Fibroblast of skin of scalp (primary cell): ENCODE data around the gene KRT79.
"Not testable (repeated sequence)": the region's sequence is repeated elsewhere in the genome, so short reads cannot be mapped to it uniquely, and the experiment has no call there.

Source experiments
- DNase-seq: peaks from one replicate; pipeline ENCODE4 v3.0.0-alpha.2; 2013

Gene KRT79

DNA sequence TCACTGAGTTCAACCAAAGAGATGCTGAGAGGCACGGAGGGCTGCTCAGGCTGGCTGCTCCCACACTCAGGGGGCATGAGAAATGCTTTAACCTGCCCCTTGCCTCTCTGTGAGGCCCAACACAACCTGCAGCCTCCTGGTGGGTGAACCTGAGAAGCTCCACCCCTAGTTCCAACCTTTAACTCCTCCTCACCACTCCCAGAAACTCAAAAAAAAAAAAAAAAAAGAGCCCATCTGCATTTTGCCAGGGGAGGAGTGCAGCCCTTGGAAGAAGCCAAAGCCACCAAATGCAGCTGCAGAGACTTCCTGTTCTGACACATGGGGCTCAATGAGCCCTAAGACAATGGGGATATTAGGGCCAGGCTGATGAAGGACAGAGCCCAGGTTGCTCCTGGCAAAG is 29.1 kb downstream of the KRT79 start:
- DNase-seq, result no peak

GRCh38 chr12:52802442-52802841 is 31.7 kb downstream of the KRT79 start:
- no peak for DNase-seq

GRCh38 chr12:52801773-52802172 is 32.3 kb downstream of the KRT79 start:
- no peak for DNase-seq

DNA sequence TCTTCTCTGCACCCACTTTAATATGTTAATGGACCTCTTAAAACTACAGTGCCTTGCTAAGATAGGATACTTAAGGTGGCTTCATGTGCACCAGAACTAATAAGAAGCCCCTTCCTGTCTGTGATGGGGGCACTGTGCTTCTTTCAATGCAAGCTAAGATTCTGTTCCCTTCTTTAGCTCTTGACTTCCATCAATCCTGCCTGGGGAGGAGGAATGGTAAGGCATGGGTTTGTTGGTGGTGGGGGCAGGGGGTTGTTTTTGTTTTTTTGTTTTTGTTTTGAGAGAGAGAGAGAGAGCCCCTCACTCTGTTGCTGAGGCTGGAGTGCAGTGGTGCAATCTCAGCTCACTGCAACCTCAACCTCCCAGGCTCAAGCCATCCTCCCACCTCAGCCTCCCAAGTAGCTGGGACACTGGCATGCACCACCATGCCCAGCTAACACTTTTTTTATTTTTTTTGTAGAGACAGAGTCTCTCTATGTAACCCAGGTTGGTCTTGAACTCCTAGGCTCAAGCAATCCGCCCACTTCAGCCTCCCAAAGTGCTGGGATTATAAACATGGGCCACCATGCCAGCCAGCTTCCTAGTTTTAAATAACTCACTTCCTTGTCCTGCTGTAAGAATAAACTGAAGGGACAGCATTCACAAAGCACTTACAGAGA is 33.7 kb downstream of the KRT79 start:
- no peak for DNase-seq

GRCh38 chr12:52799505-52800211 is 34.5 kb downstream of the KRT79 start:
- DNase-seq, result no peak

DNA sequence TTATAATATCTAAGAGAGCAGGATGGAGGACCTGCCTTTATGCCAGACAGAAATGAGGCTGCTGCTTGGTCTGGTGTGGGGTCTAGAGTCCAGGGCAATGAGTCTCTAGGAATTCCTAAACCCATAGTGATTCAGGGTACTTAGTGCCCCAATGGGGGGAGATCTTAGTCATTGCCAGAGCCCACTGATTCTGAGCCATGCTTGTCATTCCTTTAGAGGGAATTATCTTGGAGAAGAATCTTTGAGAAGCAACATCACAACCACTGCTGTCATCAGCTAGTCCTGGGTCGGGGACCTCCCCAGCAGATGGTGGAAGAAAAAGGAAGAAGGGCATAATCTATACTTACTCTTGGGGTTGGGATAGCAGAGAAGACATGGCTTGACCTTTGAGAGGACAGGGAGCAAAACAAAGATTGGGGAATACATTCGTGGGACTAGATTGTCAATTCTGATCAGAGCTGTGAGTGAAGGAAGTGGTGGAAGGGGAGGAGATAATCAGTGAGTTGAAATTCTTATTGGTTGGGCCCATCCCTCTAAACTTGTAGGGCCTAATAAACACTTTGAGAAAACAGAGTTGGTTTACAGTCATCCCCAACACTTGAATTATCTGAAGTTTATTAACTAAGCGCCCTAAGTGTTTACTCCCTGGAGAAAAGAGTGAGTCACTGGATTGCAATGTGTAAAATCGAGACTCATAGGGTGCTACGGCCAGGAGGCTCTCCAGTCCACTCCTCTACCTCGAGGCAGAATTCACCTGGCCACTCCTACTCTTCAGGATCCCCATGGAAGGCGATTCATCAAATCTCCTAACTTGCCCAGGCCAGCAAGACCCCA is 35.2 kb downstream of the KRT79 start:
- DNase-seq, result peak; percentile 85

DNA sequence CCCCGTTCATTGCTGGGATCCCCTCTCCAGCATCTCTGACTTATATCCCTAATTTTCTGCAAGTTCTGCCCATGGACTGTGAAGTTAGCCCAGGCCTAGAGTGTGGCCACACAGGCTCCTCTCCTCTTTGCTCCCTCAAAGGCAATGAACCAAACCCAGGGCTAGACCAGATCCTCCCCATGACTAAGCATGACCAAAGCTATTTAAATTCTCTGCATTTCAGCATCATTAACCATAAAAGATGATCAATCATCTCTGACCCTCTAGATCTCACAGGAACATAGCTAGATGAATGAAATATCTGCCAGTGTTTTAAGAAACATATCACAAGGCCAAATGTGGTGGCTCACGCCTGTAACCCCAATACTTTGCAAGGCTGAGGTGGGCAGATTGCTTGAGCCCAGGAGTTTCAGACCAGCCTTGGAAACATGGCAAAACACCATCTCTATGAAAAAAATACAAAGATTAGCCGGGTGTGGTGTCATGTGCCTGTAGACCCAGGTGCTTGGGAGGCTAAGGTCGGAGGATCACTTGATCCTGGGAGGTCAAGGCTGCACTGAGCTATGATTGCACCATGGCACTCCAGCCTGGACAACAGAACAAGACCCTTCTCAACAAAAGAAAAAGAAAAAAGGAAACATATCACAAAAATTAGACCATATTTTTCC is 36.0 kb downstream of the KRT79 start:
- peak; percentile 76 for DNase-seq

DNA sequence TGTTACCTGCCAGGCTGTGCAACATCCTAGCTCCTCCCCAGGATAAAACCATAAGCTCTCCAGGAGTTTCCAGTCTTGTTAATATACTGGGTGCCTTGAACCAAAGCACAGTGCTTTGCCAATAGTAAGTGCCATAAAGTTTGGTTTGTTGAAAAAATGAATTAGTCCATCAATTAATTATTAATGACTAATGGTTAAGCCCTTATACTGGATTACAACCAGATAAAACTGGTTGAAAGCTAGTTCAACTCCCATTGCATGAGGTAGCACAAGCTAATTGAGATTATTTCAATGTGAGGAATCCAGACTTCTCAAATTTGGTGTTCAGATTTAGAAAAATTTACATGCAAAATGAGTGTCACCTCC is 36.6 kb downstream of the KRT79 start:
- DNase-seq, result no peak

GRCh38 chr12:52796839-52797528 is 37.1 kb downstream of the KRT79 start:
- DNase-seq, result no peak

DNA sequence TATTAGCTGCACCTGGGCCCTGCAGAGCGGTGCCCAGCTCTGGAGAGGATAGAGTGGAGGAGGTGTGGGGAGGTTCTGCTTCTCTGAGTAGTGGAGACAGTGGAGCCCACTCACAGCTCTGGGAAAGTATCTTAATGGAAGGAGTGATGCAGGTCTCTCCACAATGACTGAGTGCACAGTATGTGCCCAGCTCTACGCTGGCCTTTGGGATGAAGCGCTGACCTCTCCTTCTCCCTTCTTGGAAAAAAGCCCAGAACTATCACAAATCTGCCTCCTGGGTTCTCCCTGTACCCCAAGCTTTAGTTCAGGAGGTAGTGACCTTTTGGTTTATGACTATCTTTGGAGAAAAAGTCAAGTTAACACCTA is 37.7 kb downstream of the KRT79 start:
- DNase-seq, result no peak

GRCh38 chr12:52795694-52796428 is 38.2 kb downstream of the KRT79 start, which contains the start of gene KRT3:
Gene KRT3, minus strand, starts transcription at chr12:52796117. Its CDS starts 75 bp downstream, at chr12:52796042.
- DNase-seq, result no peak

DNA sequence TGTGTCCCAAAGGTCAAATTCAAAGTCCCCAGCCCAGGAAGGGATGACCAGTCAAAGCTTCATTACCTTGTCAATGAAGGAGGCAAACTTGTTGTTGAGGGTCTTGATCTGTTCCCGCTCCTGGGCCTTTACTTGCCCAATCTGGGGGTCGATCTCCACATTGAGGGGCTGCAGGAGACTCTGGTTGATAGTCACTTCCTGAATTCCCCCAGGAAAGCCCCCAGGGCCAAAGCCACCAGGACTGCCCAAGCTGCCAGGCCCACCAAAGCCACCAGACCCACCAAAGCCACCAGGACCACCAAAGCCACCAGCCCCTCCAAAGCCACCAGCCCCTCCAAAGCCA is 38.8 kb downstream of the KRT79 start:
- DNase-seq, result not testable (repeated sequence)

DNA sequence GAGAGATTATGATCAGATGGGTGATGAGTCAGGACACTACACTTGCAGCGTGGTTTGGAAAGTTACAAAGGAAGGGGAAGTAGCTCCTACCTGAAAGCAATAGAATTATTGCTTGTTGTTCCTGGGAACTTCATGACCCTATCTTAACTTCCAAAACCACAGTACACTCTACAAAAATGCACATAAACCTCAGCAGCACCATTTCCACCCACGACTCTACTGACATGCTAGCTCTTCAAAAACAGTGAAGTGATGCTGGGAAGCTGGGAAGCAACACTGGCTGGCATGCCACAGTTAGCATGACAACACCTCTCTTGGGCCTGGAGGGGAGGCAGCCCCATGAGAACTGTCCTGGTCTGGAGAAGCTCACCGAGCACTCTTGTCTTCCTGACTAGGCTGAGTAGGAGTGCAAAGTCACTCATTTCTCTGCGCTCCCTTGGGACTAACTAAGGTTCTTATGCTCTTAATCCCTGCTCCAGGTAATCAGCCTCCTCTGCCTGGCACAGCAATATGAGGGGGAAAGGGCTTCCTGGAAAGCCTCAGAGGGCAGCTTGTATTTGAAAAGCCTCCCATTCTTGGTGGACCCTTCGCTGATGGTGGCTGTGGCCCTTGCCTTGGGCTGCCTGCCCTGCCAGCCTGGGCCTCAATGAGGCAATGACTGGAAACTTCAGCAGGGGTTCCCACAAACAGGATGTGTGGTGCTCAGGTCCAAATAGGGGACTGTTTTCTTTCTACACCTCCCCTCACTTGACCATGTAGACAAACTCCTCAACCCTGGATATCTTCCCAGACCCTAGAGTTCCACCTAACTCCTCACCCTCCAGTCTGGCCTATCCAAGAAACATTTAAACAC is 39.4 kb downstream of the KRT79 start:
- DNase-seq, result peak; percentile 28

GRCh38 chr12:52792185-52793029 is 41.7 kb downstream of the KRT79 start:
- DNase-seq, result no peak

GRCh38 chr12:52791271-52792184 is 42.6 kb downstream of the KRT79 start:
- peak; percentile 10 for DNase-seq

DNA sequence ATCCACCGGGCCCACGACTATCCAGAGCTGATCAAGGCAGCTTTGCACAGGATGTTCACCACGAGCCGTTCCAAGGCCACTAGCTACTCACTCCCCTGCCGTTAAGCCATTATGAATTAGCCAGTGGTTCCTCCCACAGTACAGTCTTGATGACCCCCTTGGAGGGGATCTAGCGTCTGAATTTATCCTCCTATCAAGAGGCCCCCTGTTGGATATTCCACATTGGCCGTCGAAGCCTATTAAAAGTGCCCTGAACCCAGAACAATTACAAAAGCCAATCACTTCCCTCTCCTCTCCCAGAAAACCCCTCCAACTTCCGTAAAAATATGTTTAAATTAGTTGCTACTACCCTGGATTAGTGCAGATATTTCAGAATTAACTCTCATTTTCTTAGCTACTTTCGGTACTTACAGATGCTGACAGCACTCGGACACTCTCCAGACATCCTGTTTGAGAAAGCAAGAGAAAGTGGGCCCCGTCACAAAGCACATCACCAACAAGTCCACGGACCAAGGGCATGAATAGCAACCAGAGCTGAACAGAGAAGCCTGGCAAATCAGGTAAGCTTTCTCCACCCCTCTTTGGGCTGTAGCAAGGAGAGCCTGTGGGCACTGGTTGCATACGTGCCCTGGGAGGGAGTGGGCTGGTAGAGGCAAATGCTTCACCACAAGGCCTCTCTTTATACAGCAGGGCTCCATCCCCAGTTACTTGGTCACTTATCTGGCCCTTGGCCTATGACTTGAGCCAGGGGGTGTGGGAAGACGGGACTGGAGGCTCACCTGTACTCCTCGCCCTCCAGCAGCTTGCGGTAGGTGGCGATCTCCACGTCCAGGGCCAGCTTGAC is 43.5 kb downstream of the KRT79 start:
- no peak for DNase-seq

DNA sequence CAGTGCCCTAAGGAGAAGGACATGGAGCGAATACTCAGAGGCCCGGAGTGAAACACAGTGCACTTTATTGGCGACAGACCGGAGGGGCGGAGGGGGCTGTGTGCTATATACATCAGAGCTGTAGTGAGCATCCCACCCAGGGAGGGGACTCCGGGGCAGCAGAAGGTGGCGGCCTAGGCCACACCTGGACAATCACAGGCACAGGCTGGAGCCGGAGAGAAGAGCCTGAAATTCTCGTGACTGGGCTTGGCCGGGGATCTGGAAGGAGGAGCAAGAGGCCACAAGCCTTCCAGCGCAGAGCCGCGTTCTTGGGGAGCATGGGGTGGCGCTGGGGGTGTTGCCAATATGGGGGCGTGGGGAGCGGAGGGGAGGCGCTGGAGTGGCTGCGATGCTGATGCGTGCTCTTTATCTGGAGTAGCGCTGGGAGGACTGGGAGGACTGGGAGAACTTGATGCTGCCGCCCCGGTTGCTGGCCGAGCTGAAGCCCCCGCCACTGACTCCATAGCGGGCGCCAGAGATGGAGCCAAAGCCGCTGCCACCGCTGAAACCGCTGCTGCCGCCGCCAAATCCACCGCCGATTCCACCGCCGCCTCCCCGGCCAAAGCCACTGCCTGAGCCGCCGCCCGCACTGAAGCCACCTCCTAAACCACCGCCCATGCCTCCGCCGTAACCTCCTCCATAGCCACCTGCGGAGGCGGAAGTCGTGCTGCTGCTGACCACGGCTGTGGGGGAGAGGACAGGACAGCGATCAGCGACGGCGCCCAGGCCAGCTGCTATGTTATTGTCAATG is 44.3 kb downstream of the KRT79 start:
- no peak for DNase-seq
